ENCODE measurements around the gene CSTF2T.

DNA sequence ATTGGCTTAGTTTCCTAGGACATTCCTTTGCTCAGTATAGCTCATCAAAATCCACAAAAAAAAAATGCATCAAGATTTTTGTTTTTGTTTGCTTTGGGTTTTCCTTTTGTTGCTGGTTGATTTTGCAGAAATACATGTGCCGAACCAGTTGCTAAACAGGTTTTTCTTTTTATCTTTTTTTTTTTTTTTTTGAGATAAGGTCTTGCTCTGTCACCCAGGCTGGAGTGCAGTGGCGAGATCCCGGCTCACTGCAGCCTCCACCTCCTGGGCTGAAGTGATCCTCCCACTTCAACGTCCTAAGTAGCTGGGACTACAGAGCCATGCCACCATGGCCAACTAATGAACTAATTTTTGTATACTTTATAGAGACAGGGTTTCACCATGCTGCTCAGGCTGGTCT lies 8.3 kb downstream of the CSTF2T start:
- TF ChIP-seq, protein P1, sequence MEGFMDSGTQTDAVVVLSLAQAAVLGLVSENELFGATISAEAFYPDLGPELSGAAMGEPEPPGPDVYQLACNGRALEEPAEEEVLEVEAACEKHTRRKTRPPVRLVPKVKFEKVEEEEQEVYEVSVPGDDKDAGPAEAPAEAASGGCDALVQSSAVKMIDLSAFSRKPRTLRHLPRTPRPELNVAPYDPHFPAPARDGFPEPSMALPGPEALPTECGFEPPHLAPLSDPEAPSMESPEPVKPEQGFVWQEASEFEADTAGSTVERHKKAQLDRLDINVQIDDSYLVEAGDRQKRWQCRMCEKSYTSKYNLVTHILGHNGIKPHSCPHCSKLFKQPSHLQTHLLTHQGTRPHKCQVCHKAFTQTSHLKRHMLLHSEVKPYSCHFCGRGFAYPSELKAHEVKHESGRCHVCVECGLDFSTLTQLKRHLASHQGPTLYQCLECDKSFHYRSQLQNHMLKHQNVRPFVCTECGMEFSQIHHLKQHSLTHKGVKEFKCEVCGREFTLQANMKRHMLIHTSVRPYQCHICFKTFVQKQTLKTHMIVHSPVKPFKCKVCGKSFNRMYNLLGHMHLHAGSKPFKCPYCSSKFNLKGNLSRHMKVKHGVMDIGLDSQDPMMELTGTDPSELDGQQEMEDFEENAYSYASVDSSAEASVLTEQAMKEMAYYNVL (CRISPR knock-in tag; IDR thresholded peaks at IDR 0.05; ENCODE audit: borderline replicate concordance), result no peak
- TF ChIP-seq CREM (IDR thresholded peaks at IDR 0.05) (no peak), CREM (CRISPR knock-in tag; IDR thresholded peaks at IDR 0.05) (no peak), RFX5 (IDR thresholded peaks at IDR 0.05; ENCODE audit: low read depth, low read length) (no peak), EP300 (IDR thresholded peaks at IDR 0.05; ENCODE audit: low read depth in 2 of 2, low read length in 2 of 2) (no peak), EP300 (CRISPR knock-in tag; IDR thresholded peaks at IDR 0.05; ENCODE audit: borderline replicate concordance) (no peak), SAFB2 (CRISPR knock-in tag; IDR thresholded peaks at IDR 0.05; ENCODE audit: borderline replicate concordance, low read depth) (no peak), ELF1 (CRISPR knock-in tag; IDR thresholded peaks at IDR 0.05) (no peak), POLR2AphosphoS5 (IDR thresholded peaks at IDR 0.05; ENCODE audit: low read depth, low read length) (no peak), MBD4 (IDR thresholded peaks at IDR 0.05; ENCODE audit: borderline replicate concordance, low read length) (no peak), ZFP62 (CRISPR knock-in tag; IDR thresholded peaks at IDR 0.05) (no peak)
- TF ChIP-seq, protein P2, sequence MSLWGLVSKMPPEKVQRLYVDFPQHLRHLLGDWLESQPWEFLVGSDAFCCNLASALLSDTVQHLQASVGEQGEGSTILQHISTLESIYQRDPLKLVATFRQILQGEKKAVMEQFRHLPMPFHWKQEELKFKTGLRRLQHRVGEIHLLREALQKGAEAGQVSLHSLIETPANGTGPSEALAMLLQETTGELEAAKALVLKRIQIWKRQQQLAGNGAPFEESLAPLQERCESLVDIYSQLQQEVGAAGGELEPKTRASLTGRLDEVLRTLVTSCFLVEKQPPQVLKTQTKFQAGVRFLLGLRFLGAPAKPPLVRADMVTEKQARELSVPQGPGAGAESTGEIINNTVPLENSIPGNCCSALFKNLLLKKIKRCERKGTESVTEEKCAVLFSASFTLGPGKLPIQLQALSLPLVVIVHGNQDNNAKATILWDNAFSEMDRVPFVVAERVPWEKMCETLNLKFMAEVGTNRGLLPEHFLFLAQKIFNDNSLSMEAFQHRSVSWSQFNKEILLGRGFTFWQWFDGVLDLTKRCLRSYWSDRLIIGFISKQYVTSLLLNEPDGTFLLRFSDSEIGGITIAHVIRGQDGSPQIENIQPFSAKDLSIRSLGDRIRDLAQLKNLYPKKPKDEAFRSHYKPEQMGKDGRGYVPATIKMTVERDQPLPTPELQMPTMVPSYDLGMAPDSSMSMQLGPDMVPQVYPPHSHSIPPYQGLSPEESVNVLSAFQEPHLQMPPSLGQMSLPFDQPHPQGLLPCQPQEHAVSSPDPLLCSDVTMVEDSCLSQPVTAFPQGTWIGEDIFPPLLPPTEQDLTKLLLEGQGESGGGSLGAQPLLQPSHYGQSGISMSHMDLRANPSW (CRISPR knock-in tag; IDR thresholded peaks at IDR 0.05; ENCODE audit: borderline replicate concordance), result no peak
